Coronary artery (tissue), 2 donors: ENCODE results near the gene CEACAM16.
A peak's percentile ranks its signal among the peaks of the same experiment; 100 is the strongest.
"Not testable (repeated sequence)": the region's sequence is repeated elsewhere in the genome, so short reads cannot be mapped to it uniquely, and the experiment has no call there.

Experiments
- DNase-seq: peaks from one replicate; pipeline ENCODE4 v3.0.0-alpha.2; 2017; ENCODE audit warnings: low spot score
- H3K27ac ChIP-seq, 2 donors: fragments of 200-600 bp; sonication (generic); one replicate each; pipeline ENCODE4 v1.5.1; 2016 to 2019
- H3K4me3 ChIP-seq: fragments of 200-600 bp; sonication (generic); 2 replicates; pipeline ENCODE4 v1.5.1; 2016; ENCODE audit warnings: mild to moderate bottlenecking, moderate library complexity
- TF ChIP-seq, protein P1 (sequence below): fragments of 200-600 bp; sonication (generic); IDR thresholded peaks from one replicate; pipeline ENCODE4 v1.5.1; 2019; ENCODE audit warnings: antibody characterized with exemption

Gene CEACAM16

DNA sequence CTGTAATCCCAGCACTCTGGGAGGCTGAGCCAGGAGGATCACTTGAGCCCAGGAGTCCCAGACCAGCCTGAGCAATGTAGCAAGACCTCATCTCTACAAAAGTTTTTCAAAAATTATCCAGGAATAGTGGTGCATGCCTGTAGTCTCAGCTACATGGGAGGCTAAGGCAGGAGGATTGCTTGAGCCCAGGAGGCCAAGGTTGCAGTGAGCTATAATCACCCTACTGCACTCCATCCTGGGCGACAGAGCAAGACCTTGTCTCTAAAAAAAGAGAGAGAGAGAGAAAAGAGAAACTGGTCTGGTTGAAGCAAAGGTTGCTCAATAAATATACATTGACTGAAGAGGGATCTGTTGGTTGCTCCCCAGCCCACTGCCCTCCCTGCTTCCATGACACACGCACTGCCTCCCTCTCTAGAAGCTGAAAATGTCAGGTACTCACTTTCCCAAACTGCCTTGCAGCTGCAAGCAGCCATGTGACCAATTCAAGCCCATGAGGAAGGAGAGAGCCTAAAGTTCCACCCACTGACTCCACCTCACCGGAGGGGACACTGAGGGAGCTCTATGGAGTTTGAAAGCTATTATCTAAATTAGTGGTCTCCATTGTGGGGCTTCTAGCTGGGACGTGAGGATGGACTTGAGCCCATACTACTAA lies 14.0 kb downstream of the CEACAM16 start:
- TF ChIP-seq, protein P1, sequence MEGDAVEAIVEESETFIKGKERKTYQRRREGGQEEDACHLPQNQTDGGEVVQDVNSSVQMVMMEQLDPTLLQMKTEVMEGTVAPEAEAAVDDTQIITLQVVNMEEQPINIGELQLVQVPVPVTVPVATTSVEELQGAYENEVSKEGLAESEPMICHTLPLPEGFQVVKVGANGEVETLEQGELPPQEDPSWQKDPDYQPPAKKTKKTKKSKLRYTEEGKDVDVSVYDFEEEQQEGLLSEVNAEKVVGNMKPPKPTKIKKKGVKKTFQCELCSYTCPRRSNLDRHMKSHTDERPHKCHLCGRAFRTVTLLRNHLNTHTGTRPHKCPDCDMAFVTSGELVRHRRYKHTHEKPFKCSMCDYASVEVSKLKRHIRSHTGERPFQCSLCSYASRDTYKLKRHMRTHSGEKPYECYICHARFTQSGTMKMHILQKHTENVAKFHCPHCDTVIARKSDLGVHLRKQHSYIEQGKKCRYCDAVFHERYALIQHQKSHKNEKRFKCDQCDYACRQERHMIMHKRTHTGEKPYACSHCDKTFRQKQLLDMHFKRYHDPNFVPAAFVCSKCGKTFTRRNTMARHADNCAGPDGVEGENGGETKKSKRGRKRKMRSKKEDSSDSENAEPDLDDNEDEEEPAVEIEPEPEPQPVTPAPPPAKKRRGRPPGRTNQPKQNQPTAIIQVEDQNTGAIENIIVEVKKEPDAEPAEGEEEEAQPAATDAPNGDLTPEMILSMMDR = no peak
- no peak for DNase-seq

DNA sequence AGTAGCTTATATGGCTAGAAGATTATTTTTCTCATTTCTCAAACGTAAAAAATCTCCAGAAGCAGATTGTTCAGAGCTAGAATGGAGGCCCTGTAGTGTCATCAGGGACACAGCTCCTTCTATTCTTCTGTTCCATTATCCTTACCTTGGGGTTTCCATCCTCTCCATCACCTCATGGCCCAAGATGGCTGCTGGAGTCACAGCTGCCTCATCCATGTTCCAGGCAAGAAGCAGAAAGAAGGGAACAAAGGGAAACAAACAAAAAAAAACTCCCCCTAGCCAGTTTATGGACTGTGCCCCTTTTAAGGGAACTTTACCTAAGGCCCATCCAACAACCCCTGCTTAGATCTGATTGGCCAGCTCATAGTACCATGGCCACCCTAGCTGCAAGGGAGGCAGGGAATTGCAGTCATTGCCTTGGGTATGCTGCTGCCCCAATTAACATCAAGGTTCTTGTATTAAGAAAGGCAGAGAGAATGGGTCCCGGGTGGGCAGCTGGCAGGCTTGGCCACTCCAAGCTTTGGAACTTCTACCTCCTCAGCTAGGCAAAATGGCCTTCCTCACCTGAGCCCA lies 15.7 kb downstream of the CEACAM16 start:
- TF ChIP-seq, protein P1 = no peak
- no peak overlapping the region for H3K4me3 ChIP-seq
- no peak for DNase-seq
- no peak overlapping the region for H3K27ac ChIP-seq

More for the DNA sequence above, 14.0 kb downstream of the CEACAM16 start:
- no peak overlapping the region for H3K27ac ChIP-seq
- no peak overlapping the region for H3K4me3 ChIP-seq

DNA sequence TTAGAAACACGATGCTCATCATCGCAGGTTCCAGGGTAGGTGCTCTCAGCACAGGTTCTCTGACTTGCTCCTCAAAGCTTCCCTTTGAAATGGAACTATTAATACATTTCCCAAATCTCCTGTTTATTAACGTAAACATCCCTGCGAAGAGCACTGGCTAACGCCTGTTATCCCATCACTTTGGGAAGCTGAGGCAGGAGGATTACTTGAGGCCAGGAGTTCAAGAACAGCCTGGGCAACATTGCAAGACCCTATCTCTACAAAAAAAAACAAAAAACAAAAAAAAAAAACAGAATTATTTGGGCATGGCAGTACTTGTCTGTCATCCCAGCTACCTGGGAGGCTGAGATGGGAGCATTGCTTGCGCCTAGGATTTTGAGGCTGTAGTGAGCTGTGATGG lies 18.7 kb downstream of the CEACAM16 start:
- no peak overlapping the region for H3K27ac ChIP-seq
- TF ChIP-seq, protein P1 = no peak
- DNase-seq = no peak
- H3K4me3 ChIP-seq = no peak overlapping the region

DNA sequence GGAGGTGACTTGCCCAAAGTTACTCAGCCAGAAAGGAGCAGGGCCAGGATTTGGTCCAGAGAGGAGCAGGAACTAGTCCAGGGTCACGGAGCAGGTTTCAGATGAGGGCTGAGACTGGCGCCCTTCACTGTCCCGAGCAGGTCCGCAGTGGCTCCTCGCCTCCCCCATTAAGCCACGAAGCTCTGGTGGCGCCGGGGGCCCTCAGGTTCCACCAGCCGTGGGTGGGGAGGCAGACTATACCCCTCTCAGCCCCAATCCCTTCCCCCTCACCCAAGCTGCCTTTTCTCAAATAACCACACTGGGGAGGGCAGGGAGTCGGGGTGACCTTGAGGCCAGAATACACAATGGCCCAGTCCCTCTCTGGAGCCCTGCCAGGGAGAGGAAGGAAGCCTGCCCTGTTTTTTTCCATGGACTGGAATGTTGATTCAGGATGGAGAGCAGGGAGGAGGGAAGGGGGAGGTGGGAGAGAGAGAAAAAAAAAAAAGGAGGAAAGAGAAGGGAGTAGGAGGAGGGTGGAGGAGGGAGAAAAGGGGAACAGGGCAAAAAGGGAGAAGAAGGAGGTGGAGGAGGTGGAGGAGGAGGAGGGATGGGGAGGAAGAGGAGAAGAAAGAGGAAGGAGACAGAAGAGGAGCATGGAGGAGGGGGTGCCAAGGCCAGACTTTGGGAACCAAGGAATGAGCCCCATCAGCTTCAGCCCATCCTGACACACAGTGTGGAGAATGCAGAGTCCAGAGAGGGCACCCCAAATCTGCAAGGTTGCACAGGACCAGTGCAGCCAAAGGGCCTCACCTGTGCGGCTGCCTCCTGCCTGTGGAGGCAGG lies 19.7 kb downstream of the CEACAM16 start:
- DNase-seq = no peak
- Histone ChIP-seq H3K4me3 (peak overlapping the region; percentile 51), H3K27ac (peak overlapping the region in 1 of 2 donors; percentile 84)
- TF ChIP-seq, protein P1 = no peak

DNA sequence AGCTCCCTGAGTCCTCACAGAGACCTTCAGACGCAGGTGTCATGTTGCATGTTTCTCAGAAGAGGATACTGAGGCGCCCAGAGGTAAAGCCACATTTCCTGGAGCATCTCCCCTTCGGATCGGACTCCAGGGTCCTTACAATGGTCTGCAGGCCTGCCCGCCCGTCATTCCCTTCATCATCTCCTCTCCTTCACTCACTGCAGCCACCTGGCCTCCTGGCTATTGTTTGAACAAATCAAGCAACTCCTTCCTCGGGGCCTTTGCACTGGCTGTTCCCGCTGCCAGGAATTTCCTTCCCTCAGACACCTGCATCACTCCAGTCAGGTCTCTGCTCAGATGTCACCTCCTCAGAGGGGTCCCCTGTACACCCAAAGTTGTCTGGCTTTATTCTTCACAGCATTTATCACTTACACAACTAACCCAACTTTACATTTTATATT lies 20.3 kb downstream of the CEACAM16 start:
- Histone ChIP-seq H3K4me3 (no peak overlapping the region), H3K27ac (peak overlapping the region in 1 of 2 donors; percentile 84)
- TF ChIP-seq, protein P1 = no peak
- no peak for DNase-seq

DNA sequence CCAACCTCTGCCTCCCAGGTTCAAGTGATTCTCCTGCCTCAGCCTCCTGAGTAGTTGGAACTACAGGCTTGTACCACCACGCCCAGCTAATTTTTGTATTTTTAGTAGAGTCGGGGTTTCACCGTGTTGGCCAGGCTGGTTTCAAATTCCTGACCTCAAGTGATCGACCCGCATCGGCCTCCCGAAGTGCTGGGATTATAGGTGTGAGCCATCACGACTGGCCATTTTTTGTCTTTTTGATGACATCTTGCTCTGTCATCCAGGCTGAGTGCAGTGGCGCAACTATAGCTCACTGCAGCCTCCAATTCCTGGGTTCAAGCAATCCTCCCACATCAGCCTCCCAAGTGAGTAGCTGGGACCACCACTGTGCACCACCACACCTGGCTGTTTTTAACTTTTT lies 21.4 kb downstream of the CEACAM16 start:
- peak overlapping the region in 1 of 2 donors; percentile 41 for H3K27ac ChIP-seq
- not testable (repeated sequence) for DNase-seq, H3K4me3 ChIP-seq

DNA sequence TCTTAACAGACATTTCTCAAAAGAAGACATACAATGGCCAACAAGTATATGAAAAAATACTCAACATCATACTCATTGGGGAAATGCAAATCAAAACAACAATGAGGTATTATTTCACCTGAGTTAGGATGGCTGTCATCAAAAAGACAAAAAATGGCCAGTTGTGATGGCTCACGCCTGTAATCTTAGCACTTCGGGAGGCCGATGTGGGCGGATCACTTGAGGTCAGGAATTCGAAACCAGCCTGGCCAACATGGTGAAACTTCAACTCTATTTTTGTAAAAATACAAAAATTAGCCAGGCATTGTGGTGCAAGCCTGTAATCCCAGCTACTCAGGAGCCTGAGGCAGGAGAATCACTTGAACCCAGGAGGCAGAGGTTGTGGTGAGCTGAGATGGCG lies 22.0 kb downstream of the CEACAM16 start:
- Histone ChIP-seq H3K4me3 (no peak overlapping the region), H3K27ac (peak overlapping the region in 1 of 2 donors; percentile 41)
- TF ChIP-seq, protein P1 = no peak
- DNase-seq = no peak

DNA sequence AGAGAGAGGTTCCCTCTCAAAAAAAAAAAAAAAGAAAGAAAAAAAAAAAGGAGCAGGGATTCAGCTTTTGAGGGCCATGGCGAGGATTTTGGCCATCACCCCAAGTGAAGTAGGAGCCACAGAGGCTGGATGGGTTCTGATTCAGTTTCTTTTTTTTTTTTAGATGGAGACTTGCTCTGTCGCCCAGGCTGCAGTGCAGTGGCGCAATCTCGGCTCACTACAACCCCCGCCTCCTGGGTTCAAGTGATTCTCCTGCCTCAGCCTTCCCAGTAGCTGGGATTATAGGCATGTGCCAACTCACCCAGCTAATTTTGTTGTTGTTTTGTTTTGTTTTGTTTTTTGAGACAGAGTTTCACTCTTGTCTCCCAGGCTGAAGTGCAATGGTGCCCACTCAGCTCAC lies 22.4 kb downstream of the CEACAM16 start:
- DNase-seq, H3K27ac ChIP-seq, H3K4me3 ChIP-seq: not testable (repeated sequence)
